Vagina (tissue), 2 donors: ENCODE results near the gene ADARB2.

Experiments
- CTCF ChIP-seq, 3 experiments: fragments of 450-650 bp in 2 of 3; fragments of 200-600 bp in 1 of 3; sonication (generic) in 1 of 3; IDR thresholded peaks; one replicate each; pipeline ENCODE4 v1.5.1; 2017 to 2019; ENCODE audit warnings: antibody characterized with exemption in 3 of 3, mild to moderate bottlenecking in 2 of 3, moderate library complexity in 2 of 3
- POLR2A ChIP-seq, 2 donors: fragments of 450-650 bp; IDR thresholded peaks; one replicate each; pipeline ENCODE4 v1.6.1; 2017; ENCODE audit warnings: antibody characterized with exemption in 2 of 2, mild to moderate bottlenecking in 2 of 2, moderate library complexity in 2 of 2
- POLR2AphosphoS5 ChIP-seq, 2 donors: sonication (generic); formaldehyde crosslinking; IDR thresholded peaks; one replicate each; pipeline ENCODE4 v1.9.0; 2017; ENCODE audit warnings: antibody characterized with exemption in 2 of 2, mild to moderate bottlenecking in 2 of 2, low read depth in 1 of 2; ENCODE audit not compliant: insufficient read depth in 1 of 2

GRCh38 chr10:1690086-1690485 lies 47.2 kb downstream of the ADARB2 start:
- TF ChIP-seq POLR2AphosphoS5 (IDR thresholded peaks at IDR 0.05; ENCODE audit: insufficient read depth in 1 of 2, low read depth in 1 of 2) (no peak), CTCF (IDR thresholded peaks at IDR 0.05) (no peak), POLR2A (IDR thresholded peaks at IDR 0.05) (no peak)
